Coronary artery (tissue), 2 donors: ENCODE measurements around the gene CDC25A.

Source experiments
- DNase-seq: peaks from one replicate; pipeline ENCODE4 v3.0.0-alpha.2; 2017; ENCODE audit warnings: low spot score
- H3K27ac ChIP-seq, 2 donors: fragments of 200-600 bp; sonication (generic); one replicate each; pipeline ENCODE4 v1.5.1; 2016 to 2019
- H3K4me3 ChIP-seq: fragments of 200-600 bp; sonication (generic); 2 replicates; pipeline ENCODE4 v1.5.1; 2016; ENCODE audit warnings: mild to moderate bottlenecking, moderate library complexity
- TF ChIP-seq, protein P1 (sequence below): fragments of 200-600 bp; sonication (generic); IDR thresholded peaks from one replicate; pipeline ENCODE4 v1.5.1; 2019; ENCODE audit warnings: antibody characterized with exemption

CDC25A gene

DNA sequence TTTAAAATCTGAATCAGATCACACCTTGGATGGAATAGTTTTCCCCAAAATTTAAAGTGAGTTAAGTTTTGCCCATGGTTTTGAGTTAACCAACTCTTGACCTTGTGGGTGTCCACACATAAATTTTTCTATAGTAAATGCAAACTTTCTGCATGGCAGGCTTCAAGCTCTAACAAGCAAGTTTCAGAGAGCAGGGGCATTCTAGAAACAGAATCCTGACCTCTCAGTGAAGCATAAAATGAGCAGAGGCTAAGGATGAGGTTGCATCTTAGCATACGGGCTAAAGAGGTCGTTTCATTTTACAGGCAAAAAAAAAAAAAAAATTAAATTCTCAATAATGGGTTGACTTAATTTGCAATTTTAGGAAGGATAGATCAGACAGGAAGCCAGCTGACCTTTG is 32.1 kb downstream of the CDC25A start:
- no peak for DNase-seq
- no peak overlapping the region for H3K4me3 ChIP-seq
- TF ChIP-seq, protein P1, sequence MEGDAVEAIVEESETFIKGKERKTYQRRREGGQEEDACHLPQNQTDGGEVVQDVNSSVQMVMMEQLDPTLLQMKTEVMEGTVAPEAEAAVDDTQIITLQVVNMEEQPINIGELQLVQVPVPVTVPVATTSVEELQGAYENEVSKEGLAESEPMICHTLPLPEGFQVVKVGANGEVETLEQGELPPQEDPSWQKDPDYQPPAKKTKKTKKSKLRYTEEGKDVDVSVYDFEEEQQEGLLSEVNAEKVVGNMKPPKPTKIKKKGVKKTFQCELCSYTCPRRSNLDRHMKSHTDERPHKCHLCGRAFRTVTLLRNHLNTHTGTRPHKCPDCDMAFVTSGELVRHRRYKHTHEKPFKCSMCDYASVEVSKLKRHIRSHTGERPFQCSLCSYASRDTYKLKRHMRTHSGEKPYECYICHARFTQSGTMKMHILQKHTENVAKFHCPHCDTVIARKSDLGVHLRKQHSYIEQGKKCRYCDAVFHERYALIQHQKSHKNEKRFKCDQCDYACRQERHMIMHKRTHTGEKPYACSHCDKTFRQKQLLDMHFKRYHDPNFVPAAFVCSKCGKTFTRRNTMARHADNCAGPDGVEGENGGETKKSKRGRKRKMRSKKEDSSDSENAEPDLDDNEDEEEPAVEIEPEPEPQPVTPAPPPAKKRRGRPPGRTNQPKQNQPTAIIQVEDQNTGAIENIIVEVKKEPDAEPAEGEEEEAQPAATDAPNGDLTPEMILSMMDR = no peak
- H3K27ac ChIP-seq = no peak overlapping the region

DNA sequence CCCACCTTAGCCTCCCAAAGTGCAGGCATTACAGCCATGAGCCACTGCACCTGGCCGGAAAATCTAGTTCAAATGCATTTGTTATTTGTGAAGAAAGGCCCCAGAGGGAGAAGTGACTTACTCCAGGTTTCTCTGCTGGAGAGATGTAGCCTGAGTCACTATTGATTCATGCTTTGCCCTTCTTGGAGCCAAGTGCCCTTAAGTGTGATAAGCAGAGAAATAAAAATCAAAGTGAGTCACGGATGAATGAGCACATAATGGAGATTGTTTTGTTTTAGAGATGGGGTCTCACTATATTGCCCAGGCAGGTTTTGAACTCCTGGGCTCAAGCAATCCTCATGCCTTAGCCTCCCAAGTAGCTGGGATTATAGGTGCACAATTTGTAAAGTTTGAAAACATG is 33.1 kb downstream of the CDC25A start:
- no peak for DNase-seq
- Histone ChIP-seq H3K4me3 (no peak overlapping the region), H3K27ac (no peak overlapping the region)
- TF ChIP-seq, protein P1 = no peak

DNA sequence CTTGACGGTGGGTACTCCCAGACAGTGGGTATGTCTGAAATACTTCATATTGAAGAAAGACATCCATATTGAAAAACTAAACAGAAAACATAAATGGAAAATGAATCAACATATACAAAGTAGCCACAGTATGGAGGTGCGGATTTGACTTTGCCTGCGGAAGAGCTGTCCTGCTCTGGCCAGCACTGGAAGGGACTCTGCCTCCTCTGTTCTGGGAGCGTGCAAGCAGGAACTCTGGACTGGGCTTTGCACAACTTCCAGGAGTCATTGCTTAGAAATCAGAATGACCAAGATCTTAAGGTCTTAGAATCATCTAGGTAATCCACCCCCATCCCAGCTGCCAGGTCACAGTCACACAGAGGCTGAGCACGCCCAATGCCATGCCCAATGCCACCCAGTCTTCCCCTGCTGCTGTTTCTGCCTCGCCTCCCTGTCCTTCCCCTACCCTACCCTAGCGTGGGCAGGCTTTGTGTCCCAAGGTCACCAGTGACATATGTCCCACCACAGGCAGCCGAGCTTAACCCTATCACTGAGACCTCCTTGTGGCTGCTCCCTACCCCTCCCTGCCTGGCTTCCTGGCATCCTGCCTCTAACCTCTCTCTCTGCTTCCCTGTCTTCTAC is 36.3 kb downstream of the CDC25A start:
- peak overlapping the region; percentile 39 to 46 for H3K27ac ChIP-seq
- no peak overlapping the region for H3K4me3 ChIP-seq
- no peak for DNase-seq
- TF ChIP-seq, protein P1 = peak; percentile 5

DNA sequence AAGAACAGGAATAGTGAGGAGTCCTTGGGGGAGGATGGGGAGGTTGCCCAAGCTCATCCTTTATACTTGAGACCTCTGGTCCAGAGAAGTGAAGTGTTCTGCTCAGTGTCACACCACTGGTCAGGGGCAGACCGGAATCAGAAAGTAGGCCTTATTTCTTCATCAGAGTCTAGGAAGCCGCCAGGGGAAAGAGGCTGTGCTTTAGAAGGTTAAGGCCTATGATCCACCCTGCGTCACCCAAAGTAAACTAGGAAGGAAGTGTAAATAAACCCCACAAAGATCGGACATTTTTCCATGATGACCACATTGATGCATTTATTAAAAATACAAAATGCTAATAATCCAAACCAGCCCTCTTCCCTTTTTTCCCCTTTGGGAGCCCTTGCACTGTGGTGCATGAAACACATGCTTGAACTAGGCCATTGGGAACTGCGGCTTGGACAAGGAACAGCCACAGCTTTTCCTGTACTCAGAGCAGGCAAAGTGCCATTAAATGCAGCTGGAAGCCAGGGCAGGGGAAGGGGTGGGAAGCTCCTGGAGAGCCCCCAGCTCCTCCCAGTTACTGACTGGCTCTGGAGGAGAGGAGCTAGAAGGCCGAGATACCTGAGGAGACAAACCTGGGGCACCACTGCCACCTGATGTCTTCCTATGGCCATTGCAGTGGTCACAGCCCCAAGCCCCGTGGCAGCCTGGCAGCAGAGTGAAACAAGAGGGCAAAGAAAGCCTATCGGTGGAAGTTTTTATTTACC is 37.0 kb downstream of the CDC25A start:
- DNase-seq = peak; percentile 76
- Histone ChIP-seq H3K4me3 (no peak overlapping the region), H3K27ac (peak overlapping the region in 1 of 2 donors; percentile 39)
- TF ChIP-seq, protein P1 = peak; percentile 76

DNA sequence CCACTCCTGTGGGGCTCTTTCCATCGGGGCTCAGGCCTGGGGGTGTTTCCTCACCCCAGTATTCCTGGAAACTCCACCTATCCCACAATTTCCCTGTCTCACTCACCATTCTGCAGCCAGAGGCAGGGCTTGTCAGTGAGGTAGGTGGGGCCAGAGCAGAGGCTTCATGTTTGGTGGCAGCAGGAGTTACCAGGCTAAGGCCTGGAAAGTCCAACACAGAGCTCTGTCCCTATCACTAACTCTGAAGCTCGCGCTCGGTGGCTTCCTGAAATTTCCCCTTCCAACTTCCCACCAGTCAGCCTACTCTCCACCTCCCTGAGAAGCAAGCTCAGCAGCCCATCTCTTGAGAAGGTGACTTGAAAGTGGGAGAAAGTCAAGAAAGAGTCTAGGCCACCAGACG is 44.2 kb downstream of the CDC25A start:
- TF ChIP-seq, protein P1 = no peak
- H3K4me3 ChIP-seq = no peak overlapping the region
- no peak for DNase-seq
- no peak overlapping the region for H3K27ac ChIP-seq

DNA sequence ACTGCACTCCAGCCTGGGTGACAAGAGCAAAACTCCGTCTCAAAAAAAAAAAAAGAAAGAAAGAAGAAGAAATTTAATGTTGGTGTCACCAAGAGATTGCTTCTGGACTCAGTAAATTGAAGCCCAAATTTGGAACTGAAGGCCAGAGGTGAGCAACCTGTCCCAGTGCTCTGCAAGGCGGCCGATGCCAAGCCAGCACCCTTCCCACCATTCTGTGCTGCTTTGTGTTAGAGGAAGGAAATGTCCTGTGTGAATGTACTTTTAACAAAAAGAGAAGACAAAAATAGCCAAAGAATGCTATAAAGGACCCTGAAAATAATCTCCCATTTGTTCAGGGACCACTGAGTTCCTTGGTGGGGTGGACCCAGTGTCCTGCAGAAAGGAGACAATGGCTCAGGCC is 44.6 kb downstream of the CDC25A start:
- TF ChIP-seq, protein P1 = no peak
- H3K4me3 ChIP-seq = no peak overlapping the region
- no peak overlapping the region for H3K27ac ChIP-seq
- no peak for DNase-seq
